ENCODE data around the gene ELF1.

- TF ChIP-seq CTCF (conservative IDR thresholded peaks at IDR 0.05; ENCODE audit: low read depth, low read length), result no peak
- TF ChIP-seq EZH2 (IDR thresholded peaks at IDR 0.05; ENCODE audit: low read length, unreplicated experiment), result no peak
Measured at GRCh38 chr13:40897053-40897452, 122.1 kb downstream of the ELF1 start.

Data from PC-3 (cell line).